Measurements from ENCODE around the gene AKR1D1.
"Not testable (repeated sequence)": the region's sequence is repeated elsewhere in the genome, so short reads cannot be mapped to it uniquely, and the experiment has no call there.

The AKR1D1 gene

GRCh38 chr7:138116892-138117291 lies 40.6 kb downstream of the AKR1D1 start:
- in situ Hi-C loops (cut with HindIII; ENCODE audit: low sequenced_read_pairs): no loop called here

GRCh38 chr7:138120140-138120827 lies 44.0 kb downstream of the AKR1D1 start:
- in situ Hi-C loops (cut with HindIII; ENCODE audit: low sequenced_read_pairs): no loop called here

GRCh38 chr7:138122162-138122561 lies 45.9 kb downstream of the AKR1D1 start:
- in situ Hi-C loops (cut with HindIII; ENCODE audit: low sequenced_read_pairs): no loop called here

GRCh38 chr7:138125119-138125518 lies 48.9 kb downstream of the AKR1D1 start:
- in situ Hi-C loops (cut with HindIII; ENCODE audit: low sequenced_read_pairs): no loop called here

- in situ Hi-C loops (cut with HindIII; ENCODE audit: low sequenced_read_pairs): no loop called here
Observed at GRCh38 chr7:138125598-138126111, 49.4 kb downstream of the AKR1D1 start.

- in situ Hi-C loops (cut with HindIII; ENCODE audit: low sequenced_read_pairs): no loop called here
Observed at GRCh38 chr7:138126928-138127327, 50.7 kb downstream of the AKR1D1 start.

GRCh38 chr7:138127996-138128395 lies 51.7 kb downstream of the AKR1D1 start:
- in situ Hi-C loops (cut with HindIII; ENCODE audit: low sequenced_read_pairs): no loop called here

- in situ Hi-C loops (cut with HindIII; ENCODE audit: low sequenced_read_pairs): no loop called here
Observed at GRCh38 chr7:138129551-138130165, 53.4 kb downstream of the AKR1D1 start.

GRCh38 chr7:138137423-138138171 lies 61.3 kb downstream of the AKR1D1 start:
- in situ Hi-C loops (cut with HindIII; ENCODE audit: low sequenced_read_pairs): no loop called here

- in situ Hi-C loops (cut with HindIII; ENCODE audit: low sequenced_read_pairs): no loop called here
Observed at GRCh38 chr7:138138244-138138643, 62.0 kb downstream of the AKR1D1 start.

GRCh38 chr7:138142583-138143201 lies 66.4 kb downstream of the AKR1D1 start:
- in situ Hi-C loops (cut with HindIII; ENCODE audit: low sequenced_read_pairs): no loop called here

GRCh38 chr7:138144958-138145357 lies 68.7 kb downstream of the AKR1D1 start:
- in situ Hi-C loops (cut with HindIII; ENCODE audit: low sequenced_read_pairs): no loop called here

GRCh38 chr7:138146221-138146620 lies 70.0 kb downstream of the AKR1D1 start:
- in situ Hi-C loops (cut with HindIII; ENCODE audit: low sequenced_read_pairs): not testable (repeated sequence)

- in situ Hi-C loops (cut with HindIII; ENCODE audit: low sequenced_read_pairs): not testable (repeated sequence)
Observed at GRCh38 chr7:138146757-138147734, 70.8 kb downstream of the AKR1D1 start.

- in situ Hi-C loops (cut with HindIII; ENCODE audit: low sequenced_read_pairs): no loop called here
Observed at GRCh38 chr7:138151731-138152577, 75.7 kb downstream of the AKR1D1 start.

- in situ Hi-C loops (cut with HindIII; ENCODE audit: low sequenced_read_pairs): no loop called here
Observed at GRCh38 chr7:138154661-138155060, 78.4 kb downstream of the AKR1D1 start.

- in situ Hi-C loops (cut with HindIII; ENCODE audit: low sequenced_read_pairs): no loop called here
Observed at GRCh38 chr7:138157702-138158101, 81.4 kb downstream of the AKR1D1 start.

- in situ Hi-C loops (cut with HindIII; ENCODE audit: low sequenced_read_pairs): no loop called here
Observed at GRCh38 chr7:138158739-138159528, 82.7 kb downstream of the AKR1D1 start.

All from endothelial cell of hepatic sinusoid (primary cell).